Stomach smooth muscle (tissue), 2 donors: Measurements from ENCODE around the gene METTL25B.

Experiments used
- H3K27ac ChIP-seq: one replicate; pipeline ENCODE4 v1.7.0; 2013; ENCODE audit warnings: mild to moderate bottlenecking, low read length, inconsistent platforms
- H3K27me3 ChIP-seq, 2 donors: one replicate each; pipeline ENCODE4 v1.7.0; 2013; ENCODE audit warnings: low read length in 2 of 2; ENCODE audit not compliant: insufficient read depth in 2 of 2, control insufficient read depth in 1 of 2
- H3K36me3 ChIP-seq, 2 donors: one replicate each; pipeline ENCODE4 v1.7.0; 2013; ENCODE audit warnings: low read length in 2 of 2; ENCODE audit not compliant: control insufficient read depth in 2 of 2, insufficient read depth in 2 of 2
- H3K4me1 ChIP-seq: one replicate; pipeline ENCODE4 v1.7.0; 2013; ENCODE audit warnings: low read length; ENCODE audit not compliant: control insufficient read depth, insufficient read depth
- H3K4me3 ChIP-seq, 2 donors: one replicate each; pipeline ENCODE4 v1.7.0; 2013; ENCODE audit warnings: low read length in 2 of 2
- H3K9ac ChIP-seq, 2 donors: one replicate each; pipeline ENCODE4 v1.7.0; 2013; ENCODE audit warnings: low read length in 2 of 2, mild to moderate bottlenecking in 1 of 2
- H3K9me3 ChIP-seq, 2 donors: one replicate each; pipeline ENCODE4 v1.7.0; 2013; ENCODE audit warnings: low read length in 2 of 2; ENCODE audit not compliant: control insufficient read depth in 2 of 2
- donor health status: healthy.
- donor health status: Pancreatic carcinoma.

Gene METTL25B

GRCh38 chr1:156727926-156728598 is at the start of gene METTL25B:
Gene METTL25B, plus strand, starts transcription at chr1:156728469. Its CDS starts 636 bp downstream, at chr1:156729105.
- Histone ChIP-seq H3K4me1 (peaks cover 39% of the 10 kb centered on the region), H3K27ac (peak within 1 kb of the TSS; percentile 99), H3K27me3 (no peaks in the 10 kb centered on the region), H3K4me3 (peak within 1 kb of the TSS; percentile 88 to 99), H3K9ac (peak within 1 kb of the TSS; percentile 96 to 99), H3K36me3 (peaks cover 21 to 25% of the 10 kb centered on the region in 2 donors), H3K9me3 (no peaks in the 10 kb centered on the region)

GRCh38 chr1:156680056-156680455 is 48.2 kb upstream of the METTL25B start:
- Histone ChIP-seq H3K36me3 (no peaks in the 10 kb centered on the region), H3K27ac (no peak overlapping the region), H3K27me3 (peaks cover 31 to 48% of the 10 kb centered on the region in 2 donors), H3K4me1 (peaks cover 30% of the 10 kb centered on the region), H3K9ac (no peak overlapping the region), H3K9me3 (no peaks in the 10 kb centered on the region), H3K4me3 (no peak overlapping the region)

GRCh38 chr1:156681196-156681960 is 46.9 kb upstream of the METTL25B start:
- Histone ChIP-seq H3K9me3 (no peaks in the 10 kb centered on the region), H3K4me3 (no peak overlapping the region), H3K4me1 (peaks cover 20% of the 10 kb centered on the region), H3K27me3 (peaks cover 26 to 36% of the 10 kb centered on the region in 2 donors), H3K36me3 (no peaks in the 10 kb centered on the region), H3K27ac (no peak overlapping the region), H3K9ac (no peak overlapping the region)

- H3K27ac ChIP-seq: no peak overlapping the region
- H3K4me3 ChIP-seq: no peak overlapping the region
- peaks cover 25 to 27% of the 10 kb centered on the region in 2 donors for H3K27me3 ChIP-seq
- H3K9ac ChIP-seq: no peak overlapping the region
- no peaks in the 10 kb centered on the region for H3K36me3 ChIP-seq
- H3K4me1 ChIP-seq: peaks cover 11% of the 10 kb centered on the region
- H3K9me3 ChIP-seq: no peaks in the 10 kb centered on the region
These were observed 45.9 kb upstream of the METTL25B start for GRCh38 chr1:156682166-156682890.

GRCh38 chr1:156684227-156684782 is 44.0 kb upstream of the METTL25B start:
- Histone ChIP-seq H3K4me1 (peaks cover 3% of the 10 kb centered on the region), H3K27ac (no peak overlapping the region), H3K9me3 (no peaks in the 10 kb centered on the region), H3K9ac (no peak overlapping the region), H3K4me3 (no peak overlapping the region), H3K27me3 (peaks cover 15% of the 10 kb centered on the region in 2 donors), H3K36me3 (no peaks in the 10 kb centered on the region)

GRCh38 chr1:156689035-156689952 is 39.0 kb upstream of the METTL25B start:
- Histone ChIP-seq H3K27me3 (peaks cover 38 to 40% of the 10 kb centered on the region in 2 donors), H3K4me3 (peak overlapping the region in 1 of 2 donors; percentile 54), H3K4me1 (peaks cover 8% of the 10 kb centered on the region), H3K27ac (no peak overlapping the region), H3K9ac (peak overlapping the region in 1 of 2 donors; percentile 36), H3K36me3 (no peaks in the 10 kb centered on the region), H3K9me3 (no peaks in the 10 kb centered on the region)

- peaks cover 36 to 38% of the 10 kb centered on the region in 2 donors for H3K27me3 ChIP-seq
- no peaks in the 10 kb centered on the region for H3K9me3 ChIP-seq
- H3K27ac ChIP-seq: no peak overlapping the region
- no peaks in the 10 kb centered on the region for H3K36me3 ChIP-seq
- no peak overlapping the region for H3K4me3 ChIP-seq
- no peak overlapping the region for H3K9ac ChIP-seq
- H3K4me1 ChIP-seq: peaks cover 8% of the 10 kb centered on the region
These were observed 38.2 kb upstream of the METTL25B start for GRCh38 chr1:156689953-156690674.

GRCh38 chr1:156690675-156691036 is 37.6 kb upstream of the METTL25B start:
- Histone ChIP-seq H3K4me1 (peaks cover 8% of the 10 kb centered on the region), H3K9me3 (no peaks in the 10 kb centered on the region)

GRCh38 chr1:156691191-156691590 is 37.1 kb upstream of the METTL25B start:
- H3K4me3 ChIP-seq: no peak overlapping the region
- no peaks in the 10 kb centered on the region for H3K9me3 ChIP-seq
- H3K9ac ChIP-seq: no peak overlapping the region
- H3K4me1 ChIP-seq: peaks cover 8% of the 10 kb centered on the region
- peaks cover 34 to 38% of the 10 kb centered on the region in 2 donors for H3K27me3 ChIP-seq
- no peak overlapping the region for H3K27ac ChIP-seq
- no peaks in the 10 kb centered on the region for H3K36me3 ChIP-seq

More at GRCh38 chr1:156690675-156691036, 37.6 kb upstream of the METTL25B start:
- H3K4me3 ChIP-seq: no peak overlapping the region
- peaks cover 34 to 38% of the 10 kb centered on the region in 2 donors for H3K27me3 ChIP-seq
- no peak overlapping the region for H3K9ac ChIP-seq
- H3K27ac ChIP-seq: no peak overlapping the region
- no peaks in the 10 kb centered on the region for H3K36me3 ChIP-seq
